ENCODE measurements around the gene CNTNAP2.

Gene CNTNAP2

DNA sequence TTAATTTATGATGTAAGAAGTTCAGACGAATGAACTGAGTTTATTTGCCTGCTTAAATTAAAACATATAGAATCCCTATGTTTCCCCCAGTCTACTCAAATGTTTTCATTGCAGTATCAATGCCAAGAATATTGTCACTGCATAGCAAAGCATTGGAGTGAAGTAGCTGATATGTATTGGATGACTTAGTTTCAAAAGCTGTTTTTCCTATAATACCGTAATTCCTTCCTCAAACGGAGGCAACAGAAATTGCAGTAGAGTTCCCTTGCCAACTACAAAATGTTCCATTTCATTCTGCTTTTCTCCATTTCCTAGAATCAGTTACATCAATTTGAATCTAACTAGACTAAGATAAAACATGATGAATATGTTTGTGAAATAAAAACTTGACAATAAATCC lies 174.1 kb downstream of the CNTNAP2 start:
- no peak for DNase-seq (ENCODE audit: low spot score)

- no peak for DNase-seq (ENCODE audit: low spot score)
Observed at GRCh38 chr7:146291900-146292299, 175.3 kb downstream of the CNTNAP2 start.

DNA sequence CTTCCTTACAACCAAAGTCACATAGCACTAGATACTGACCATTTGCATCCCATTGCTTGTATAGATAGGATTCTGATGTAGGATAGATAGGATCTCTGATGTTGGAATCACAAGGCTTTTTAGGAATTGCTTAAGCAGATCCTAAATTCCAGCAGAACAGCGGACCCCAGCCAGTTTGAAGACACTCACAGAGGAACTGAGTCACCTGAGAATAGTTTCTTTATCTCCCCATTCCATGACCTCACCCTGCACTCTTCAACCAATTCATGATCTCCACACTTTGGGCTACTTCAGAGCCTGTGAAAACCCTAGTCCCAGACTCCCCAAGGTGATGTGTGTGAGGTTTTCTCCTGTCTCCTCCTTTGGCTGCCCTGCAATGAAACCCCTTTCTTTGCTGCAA lies 179.4 kb downstream of the CNTNAP2 start:
- no peak for DNase-seq (ENCODE audit: low spot score)

DNA sequence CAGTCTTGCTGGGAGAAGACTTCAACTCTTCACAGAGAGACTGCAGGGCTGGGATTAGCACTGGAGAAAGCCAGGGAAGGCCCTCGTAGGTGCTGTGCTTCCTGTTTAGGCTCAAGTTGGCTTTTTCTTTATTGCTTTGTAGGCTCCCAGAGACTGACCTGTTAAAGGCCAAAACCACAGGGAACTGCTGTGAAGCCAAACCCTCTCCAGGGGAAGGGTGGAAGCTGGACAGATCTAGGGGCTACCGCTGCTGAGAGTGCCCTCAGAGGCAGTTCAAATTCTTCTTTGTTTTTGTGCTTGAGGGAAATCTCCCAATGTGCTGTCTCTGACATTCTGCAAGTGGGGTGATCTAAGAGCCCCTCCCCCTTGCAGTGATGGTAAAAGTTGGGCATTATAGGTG lies 198.4 kb downstream of the CNTNAP2 start:
- no peak for DNase-seq (ENCODE audit: low spot score)

DNA sequence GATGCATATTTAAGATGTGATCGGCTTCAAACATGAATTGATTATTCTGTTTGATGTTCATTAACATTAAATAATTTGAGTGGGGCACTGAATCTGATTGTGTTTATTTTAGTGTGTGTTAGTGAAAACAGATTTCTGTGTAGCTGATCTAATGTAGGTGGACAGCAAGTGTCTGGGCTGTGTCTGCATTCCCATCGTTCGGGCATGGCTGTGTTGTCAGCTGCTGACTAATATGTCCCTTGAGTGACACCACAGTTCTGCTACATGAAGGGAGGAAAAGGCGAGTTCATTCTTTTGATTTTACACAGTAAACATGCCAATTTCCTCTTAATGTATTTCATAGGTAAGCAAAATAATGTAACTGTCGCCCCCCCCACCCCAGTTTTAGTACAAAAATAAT lies 203.0 kb downstream of the CNTNAP2 start:
- no peak for DNase-seq (ENCODE audit: low spot score)

DNA sequence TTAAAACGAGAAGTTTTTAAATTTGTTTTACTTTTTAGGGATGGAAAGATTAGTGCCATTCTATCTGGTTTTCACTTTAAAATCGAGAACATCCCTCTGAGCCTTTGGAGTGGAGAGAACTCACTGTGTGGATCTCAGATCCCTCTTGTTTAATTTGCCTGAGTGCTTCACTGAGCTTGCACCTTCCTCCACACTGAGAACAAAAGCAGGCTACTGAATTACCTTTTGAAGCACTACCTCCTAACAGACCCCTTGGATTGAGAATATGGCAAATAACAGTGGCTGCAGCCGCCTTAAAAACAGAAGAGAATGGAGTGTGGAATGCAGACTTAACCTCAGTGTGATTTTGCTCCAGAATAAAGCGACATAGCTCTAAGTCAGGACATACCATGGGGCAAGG lies 204.7 kb downstream of the CNTNAP2 start:
- DNase-seq (ENCODE audit: low spot score), result no peak

DNA sequence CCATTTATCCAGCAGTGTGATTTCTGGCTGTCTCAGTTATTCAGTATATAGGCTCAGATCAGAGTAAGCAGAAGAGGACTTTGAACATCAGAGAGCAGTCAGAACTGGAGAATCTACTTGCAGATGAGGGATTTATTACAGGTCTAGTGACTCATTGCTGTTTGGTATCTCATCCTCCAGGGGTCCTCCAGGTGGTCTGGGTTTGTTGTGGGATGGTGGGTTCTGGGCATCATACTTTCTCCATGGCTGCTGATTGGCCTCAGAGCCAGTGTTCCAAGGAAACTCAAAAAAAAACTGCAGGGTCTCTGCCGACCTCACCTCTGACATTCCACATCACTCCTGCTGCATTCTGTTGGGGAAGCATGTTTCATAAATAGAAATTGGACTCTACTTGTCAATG lies 214.8 kb downstream of the CNTNAP2 start:
- no peak for DNase-seq (ENCODE audit: low spot score)

- DNase-seq (ENCODE audit: low spot score), result no peak
Observed at GRCh38 chr7:146345251-146345650, 228.7 kb downstream of the CNTNAP2 start.

DNA sequence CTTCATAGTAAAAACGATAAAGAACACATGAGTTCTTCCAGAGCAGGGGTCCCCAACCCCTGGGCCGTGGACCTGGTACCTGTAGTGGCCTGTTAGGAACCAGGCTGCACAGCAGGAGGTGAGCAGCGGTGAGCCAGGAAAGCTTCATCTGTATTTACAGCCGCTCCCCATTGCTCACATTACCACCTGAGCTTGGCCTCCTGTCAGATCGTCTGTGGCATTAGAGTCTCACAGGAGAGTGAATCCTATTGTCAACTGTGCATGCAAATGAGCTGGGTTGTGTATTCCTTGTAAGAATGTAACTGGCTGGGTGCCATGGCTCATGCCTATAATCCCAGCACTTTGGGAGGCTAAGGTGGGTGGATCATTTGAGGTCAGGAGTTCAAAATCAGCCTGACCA lies 229.5 kb downstream of the CNTNAP2 start:
- DNase-seq (ENCODE audit: low spot score), result no peak

- no peak for DNase-seq (ENCODE audit: low spot score)
Observed at GRCh38 chr7:146355216-146355615, 238.6 kb downstream of the CNTNAP2 start.

DNA sequence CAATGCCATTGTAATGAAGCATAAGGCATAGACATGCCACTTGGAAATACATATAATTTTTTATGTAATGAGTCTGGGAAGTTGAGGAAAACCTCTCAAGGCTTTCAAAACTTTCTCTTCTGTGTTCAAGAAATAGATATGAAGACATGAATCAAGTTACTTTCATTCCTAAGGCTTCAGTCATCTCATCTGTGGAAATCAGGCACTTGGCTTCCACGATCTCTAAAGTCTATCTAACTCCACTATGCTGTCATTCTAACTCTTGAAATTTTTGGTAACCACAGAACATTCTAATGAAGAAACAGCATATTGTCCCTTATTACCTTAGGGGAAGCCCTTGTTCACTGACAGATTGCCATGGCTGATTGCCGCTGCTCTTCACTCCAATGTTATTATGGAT lies 242.6 kb downstream of the CNTNAP2 start:
- DNase-seq (ENCODE audit: low spot score), result no peak

- DNase-seq (ENCODE audit: low spot score), result no peak
Observed at GRCh38 chr7:146366938-146367337, 250.3 kb downstream of the CNTNAP2 start.

- DNase-seq (ENCODE audit: low spot score), result no peak
Observed at GRCh38 chr7:146370171-146370570, 253.6 kb downstream of the CNTNAP2 start.

GRCh38 chr7:146375170-146375569 lies 258.6 kb downstream of the CNTNAP2 start:
- DNase-seq (ENCODE audit: low spot score), result no peak

DNA sequence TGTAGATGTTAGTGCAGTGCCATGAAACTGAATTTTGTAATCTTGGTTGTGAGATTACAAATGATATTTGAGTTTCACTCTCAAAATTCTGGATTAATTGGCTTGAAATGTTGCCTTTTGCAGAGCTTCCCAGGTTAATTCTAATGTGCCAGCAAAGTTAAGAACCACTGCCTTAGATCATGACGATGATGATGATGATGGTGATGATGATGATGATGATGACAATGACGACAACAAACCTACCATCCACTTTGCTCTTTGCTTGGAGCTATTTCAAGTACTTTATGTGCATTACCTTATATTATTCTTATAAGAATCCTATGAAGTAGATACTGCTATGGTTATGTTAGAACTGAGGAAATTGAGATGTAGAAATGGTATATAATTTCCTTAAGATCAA lies 261.6 kb downstream of the CNTNAP2 start:
- DNase-seq (ENCODE audit: low spot score), result no peak

DNA sequence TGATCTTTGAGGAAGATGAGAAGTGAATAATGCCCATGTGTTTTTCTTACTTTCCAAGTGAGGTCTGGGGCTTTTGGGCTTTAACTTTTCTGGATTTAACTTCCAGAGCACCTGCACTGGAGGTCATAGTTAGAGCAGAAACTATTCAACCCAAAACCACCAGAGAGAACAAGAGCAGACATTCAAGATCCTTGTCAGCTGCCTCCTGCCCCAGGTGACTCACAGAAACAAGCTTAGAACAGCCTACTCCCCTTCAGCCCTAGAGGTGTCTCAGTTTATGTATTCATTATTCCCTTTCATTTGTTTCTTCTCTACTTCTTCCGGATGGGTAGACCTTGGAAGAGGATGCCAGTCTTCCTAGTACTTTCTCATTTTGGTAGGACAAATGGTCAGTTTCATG lies 270.5 kb downstream of the CNTNAP2 start:
- no peak for DNase-seq (ENCODE audit: low spot score)

GRCh38 chr7:146388928-146389327 lies 272.3 kb downstream of the CNTNAP2 start:
- DNase-seq (ENCODE audit: low spot score), result no peak

GRCh38 chr7:146393346-146393745 lies 276.7 kb downstream of the CNTNAP2 start:
- no peak for DNase-seq (ENCODE audit: low spot score)

DNA sequence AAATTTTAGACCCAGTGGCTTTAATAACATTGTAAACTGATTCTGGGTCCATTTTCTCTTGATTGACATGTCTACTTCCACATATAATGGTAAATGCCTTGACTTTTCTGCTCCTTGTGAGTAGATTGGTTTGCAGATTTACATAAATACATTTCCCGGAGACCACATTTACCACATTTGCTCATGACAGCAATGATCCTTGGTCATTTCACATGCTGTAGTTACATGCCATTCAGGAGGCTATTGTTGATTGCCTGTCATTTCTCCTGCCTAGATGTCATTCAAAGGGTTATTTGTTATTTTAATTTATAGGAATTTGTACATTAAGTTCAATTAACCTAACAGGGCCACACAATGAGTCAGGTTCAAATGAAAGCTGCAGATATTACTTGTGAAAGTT lies 280.5 kb downstream of the CNTNAP2 start:
- no peak for DNase-seq (ENCODE audit: low spot score)

DNA sequence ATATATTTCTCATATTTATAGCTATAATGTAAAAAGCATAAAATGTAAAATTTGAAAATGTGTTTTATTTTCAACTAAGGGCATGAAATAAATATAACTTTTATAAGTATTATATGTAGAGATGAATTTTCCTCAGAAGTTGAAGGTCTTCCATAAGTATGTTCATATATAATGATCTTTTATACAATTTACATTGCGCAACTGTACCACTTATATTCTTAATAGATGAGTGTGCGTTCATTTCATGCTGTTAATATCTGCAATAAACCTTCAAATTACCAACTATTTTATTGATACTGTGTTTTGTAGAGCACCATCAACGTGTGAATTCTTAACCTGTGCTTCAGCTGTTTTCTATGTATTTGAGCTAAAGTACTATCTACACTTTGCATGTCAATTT lies 285.3 kb downstream of the CNTNAP2 start:
- DNase-seq (ENCODE audit: low spot score), result no peak

GRCh38 chr7:146405737-146406136 lies 289.1 kb downstream of the CNTNAP2 start:
- DNase-seq (ENCODE audit: low spot score), result peak; percentile 67

- DNase-seq (ENCODE audit: low spot score), result no peak
Observed at GRCh38 chr7:146411975-146412374, 295.4 kb downstream of the CNTNAP2 start.

DNA sequence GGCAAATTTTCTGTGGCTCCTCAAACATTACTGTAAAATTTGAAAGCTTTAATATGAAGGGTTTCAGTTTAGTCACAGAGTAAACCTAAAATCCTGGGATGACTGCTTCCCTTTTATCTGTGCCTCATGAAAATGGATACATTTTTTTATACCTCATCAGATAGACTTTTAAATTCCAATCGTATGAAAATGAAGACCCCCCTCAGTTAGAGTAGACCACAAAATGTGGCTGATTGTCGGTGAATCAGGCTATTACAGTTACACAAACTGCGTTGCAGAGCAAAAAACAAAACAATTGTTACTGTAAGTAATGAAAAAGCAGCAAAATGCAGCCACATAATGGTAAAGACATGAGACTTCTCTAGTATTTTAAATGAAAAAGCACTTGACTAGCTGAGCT lies 296.2 kb downstream of the CNTNAP2 start:
- no peak for DNase-seq (ENCODE audit: low spot score)

- DNase-seq (ENCODE audit: low spot score), result no peak
Observed at GRCh38 chr7:146414373-146414772, 297.8 kb downstream of the CNTNAP2 start.

GRCh38 chr7:146414937-146415336 lies 298.3 kb downstream of the CNTNAP2 start:
- DNase-seq (ENCODE audit: low spot score), result no peak
